ENCODE measurements around the gene FRZB. TPM values are rescaled to one million over a fixed set of nuclear protein-coding genes. Genes with fewer than 3 reads are reported as not detected.

FRZB gene, protein sequence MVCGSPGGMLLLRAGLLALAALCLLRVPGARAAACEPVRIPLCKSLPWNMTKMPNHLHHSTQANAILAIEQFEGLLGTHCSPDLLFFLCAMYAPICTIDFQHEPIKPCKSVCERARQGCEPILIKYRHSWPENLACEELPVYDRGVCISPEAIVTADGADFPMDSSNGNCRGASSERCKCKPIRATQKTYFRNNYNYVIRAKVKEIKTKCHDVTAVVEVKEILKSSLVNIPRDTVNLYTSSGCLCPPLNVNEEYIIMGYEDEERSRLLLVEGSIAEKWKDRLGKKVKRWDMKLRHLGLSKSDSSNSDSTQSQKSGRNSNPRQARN
- total RNA-seq, result not detected

DNA sequence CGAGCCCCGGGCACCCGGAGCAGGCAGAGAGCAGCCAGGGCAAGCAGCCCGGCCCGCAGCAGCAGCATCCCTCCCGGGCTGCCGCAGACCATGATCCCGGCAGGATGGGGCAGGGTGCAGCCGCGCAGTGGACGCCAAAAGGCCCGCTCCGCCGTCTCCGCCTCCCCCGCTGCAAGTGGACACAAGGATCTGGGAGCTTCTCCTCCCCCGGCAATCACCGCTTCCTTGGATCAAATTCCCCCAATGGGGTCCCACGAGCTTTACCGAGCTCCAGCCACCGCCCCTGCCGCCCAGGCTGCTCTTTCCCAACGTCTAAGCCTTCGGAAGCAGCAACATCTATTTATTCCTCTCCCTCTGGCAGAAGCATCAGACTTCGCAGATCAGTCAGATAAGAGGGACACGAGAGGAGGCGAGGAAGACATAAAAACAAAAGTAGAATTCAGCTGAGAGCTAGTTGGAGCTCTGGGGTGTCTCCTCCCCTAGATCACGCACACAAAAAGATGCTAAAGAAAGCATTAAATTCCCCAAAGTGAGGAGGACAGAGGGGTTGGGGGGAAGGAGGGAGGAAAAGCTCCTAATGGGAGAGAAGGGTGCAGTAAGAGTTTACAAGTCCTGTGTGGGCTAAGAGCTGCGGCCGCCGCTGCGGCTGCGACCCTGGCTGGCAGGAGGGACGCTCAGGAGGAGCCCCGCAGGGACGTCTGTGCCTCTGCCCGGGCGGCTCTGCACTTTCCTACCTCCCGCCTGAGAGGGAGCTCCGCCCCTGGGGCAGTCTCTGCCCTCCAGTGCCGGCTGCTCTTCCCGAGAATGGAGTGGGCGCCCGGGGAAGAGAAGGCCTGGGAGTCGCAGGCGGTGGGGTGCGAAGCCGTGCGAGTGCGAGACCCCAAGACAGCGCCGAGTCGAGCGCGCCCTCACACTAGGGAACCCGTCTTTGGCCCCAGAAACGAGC is at the start of gene FRZB:
Gene FRZB, minus strand, starts transcription at position 177 of the 946 bp plus-strand sequence. Its CDS starts 85 bp downstream, at position 92.
- Mint-ChIP-seq H3K4me3 (peak within 1 kb of the TSS; percentile 22), H3K27me3 (ENCODE audit: low read depth) (peaks cover 70% of the 10 kb centered on the region), H3K27ac (no peak within 1 kb of the TSS), H3K4me1 (ENCODE audit: low read depth) (peaks cover 18% of the 10 kb centered on the region), H3K36me3 (ENCODE audit: low read depth) (no peaks in the 10 kb centered on the region), H3K9me3 (no peaks in the 10 kb centered on the region)
- intact Hi-C loops (cut with micrococcal nuclease), result loop anchor here (5.0 kb wide), 1 partner anchor 199 kb away; no protein-coding TSS in a partner anchor
- DNase-seq, result no peak
- CTCF ChIA-PET, result no interaction called here

DNA sequence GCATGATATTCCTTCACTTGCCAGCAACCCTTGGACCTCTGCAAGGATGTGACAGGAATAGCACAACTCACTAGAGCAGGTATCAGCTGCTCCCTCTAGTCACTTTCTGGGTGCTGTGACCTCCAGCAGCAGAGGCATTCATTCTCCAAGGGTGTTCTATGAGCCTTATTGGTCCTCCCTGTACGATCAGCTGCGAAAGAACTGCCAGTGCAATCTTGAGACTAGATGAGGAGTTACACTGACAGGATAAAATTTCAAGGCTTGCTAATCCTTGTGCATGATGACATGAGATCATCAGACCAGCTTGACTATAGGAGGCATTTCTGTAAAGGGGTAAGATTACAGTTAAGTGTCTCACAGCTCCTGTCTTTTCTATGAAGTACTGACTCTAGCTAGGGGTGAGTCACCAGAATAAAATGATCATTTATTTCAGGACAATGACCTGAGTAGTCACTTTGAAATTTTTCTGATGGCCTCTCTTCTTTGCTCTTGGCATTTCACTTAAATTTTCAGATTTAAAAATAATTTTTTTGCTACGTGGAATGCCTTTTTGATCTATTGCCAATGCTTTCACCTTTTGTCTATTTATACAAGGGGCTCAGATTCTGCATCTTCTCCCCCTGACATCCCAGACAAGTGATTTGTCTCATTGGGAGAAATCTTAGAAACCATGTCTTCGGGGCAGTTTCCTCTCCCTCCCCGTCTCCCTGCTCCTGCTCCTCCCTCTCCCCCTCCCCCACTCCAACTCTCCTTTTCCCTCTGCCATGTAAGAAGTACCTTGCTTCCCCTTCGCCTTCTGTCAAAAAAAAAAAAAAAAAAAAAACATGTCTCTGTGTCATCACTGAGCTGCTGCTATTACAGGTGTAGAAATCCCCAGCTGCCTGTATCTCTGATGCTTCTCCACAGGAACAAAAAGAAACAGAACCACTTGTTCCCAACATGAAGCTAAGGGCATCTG is 49.2 kb upstream of the FRZB start:
- H3K4me1 Mint-ChIP-seq (ENCODE audit: low read depth), result no peaks in the 10 kb centered on the region
- no peaks in the 10 kb centered on the region for H3K27me3 Mint-ChIP-seq (ENCODE audit: low read depth)
- H3K4me3 Mint-ChIP-seq, result no peak overlapping the region
- DNase-seq, result no peak
- CTCF ChIA-PET, result no interaction called here
- peaks cover under 1% of the 10 kb centered on the region for H3K36me3 Mint-ChIP-seq (ENCODE audit: low read depth)
- intact Hi-C loops (cut with micrococcal nuclease), result no loop called here
- H3K27ac Mint-ChIP-seq, result no peak overlapping the region
- H3K9me3 Mint-ChIP-seq, result no peaks in the 10 kb centered on the region

DNA sequence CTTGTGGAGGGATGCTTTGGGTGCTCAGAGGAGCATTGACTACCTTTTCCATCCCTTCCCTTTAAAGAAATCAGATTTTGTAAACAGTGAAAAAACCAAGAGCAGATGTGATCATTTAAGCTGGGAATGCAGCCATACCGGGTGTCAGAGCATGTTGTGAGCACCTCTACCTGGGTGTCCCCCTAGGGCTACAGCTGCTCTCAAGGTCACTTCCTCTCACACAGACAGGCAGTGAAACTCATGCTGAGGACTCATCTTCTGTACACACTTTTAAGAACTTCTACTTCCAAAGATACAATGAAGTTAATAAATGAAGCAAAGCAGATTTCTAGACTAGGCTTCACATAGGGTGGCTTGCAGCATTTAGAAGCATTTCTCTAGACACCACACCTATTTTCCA is 48.4 kb upstream of the FRZB start:
- CTCF ChIA-PET, result no interaction called here
- intact Hi-C loops (cut with micrococcal nuclease), result no loop called here
- Mint-ChIP-seq H3K4me1 (ENCODE audit: low read depth) (no peaks in the 10 kb centered on the region), H3K4me3 (no peak overlapping the region), H3K27me3 (ENCODE audit: low read depth) (no peaks in the 10 kb centered on the region), H3K9me3 (no peaks in the 10 kb centered on the region), H3K27ac (no peak overlapping the region), H3K36me3 (ENCODE audit: low read depth) (no peaks in the 10 kb centered on the region)
- DNase-seq, result no peak

DNA sequence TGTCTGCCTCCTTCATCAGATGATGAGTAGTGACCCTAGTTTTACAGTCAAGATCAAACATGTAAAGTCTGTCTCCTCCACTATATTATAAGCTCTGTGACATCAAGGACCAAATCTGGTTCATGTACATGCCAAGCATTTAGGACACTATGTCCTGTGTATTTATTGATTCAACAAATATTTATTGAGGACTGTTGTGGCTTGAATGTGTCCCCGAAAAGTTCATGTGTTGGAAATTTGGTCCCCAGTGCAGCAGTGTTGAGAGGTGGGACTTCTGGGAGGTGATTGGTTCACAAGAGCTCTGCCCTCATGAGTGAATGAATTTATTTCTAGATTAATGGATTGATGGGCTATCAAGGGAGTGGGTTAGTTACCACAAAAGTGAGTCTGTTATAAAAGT is 46.6 kb upstream of the FRZB start:
- H3K9me3 Mint-ChIP-seq, result no peaks in the 10 kb centered on the region
- H3K27ac Mint-ChIP-seq, result no peak overlapping the region
- intact Hi-C loops (cut with micrococcal nuclease), result no loop called here
- H3K4me1 Mint-ChIP-seq (ENCODE audit: low read depth), result no peaks in the 10 kb centered on the region
- no peak overlapping the region for H3K4me3 Mint-ChIP-seq
- CTCF ChIA-PET, result no interaction called here
- no peaks in the 10 kb centered on the region for H3K36me3 Mint-ChIP-seq (ENCODE audit: low read depth)
- H3K27me3 Mint-ChIP-seq (ENCODE audit: low read depth), result no peaks in the 10 kb centered on the region
- no peak for DNase-seq

DNA sequence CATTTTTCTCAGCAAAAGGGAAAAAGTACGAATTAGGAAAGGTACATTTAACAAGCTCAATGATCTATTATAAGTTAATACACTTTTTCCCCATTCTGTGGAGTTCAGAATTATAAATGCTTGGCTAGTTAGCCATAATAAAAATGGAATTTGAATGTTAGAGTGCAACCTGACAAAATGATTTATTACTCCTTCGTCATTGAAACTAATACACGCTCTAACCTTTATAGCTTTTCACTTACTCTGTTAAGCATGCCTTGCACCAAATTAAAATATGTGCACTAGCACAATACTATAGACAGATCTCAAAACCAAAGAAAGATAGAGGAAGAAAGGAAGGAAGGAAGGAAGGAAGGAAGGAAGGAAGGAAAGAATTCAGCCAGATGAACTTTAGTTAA is 46.1 kb upstream of the FRZB start:
- Mint-ChIP-seq H3K4me1 (ENCODE audit: low read depth) (no peaks in the 10 kb centered on the region), H3K27me3 (ENCODE audit: low read depth) (no peaks in the 10 kb centered on the region), H3K4me3 (no peak overlapping the region), H3K27ac (no peak overlapping the region), H3K36me3 (ENCODE audit: low read depth) (no peaks in the 10 kb centered on the region), H3K9me3 (no peaks in the 10 kb centered on the region)
- CTCF ChIA-PET, result interaction anchor here (1.2 kb wide), 1 partner anchor 67 kb away, joined by 3 read pairs; no protein-coding TSS in a partner anchor
- intact Hi-C loops (cut with micrococcal nuclease), result no loop called here
- no peak for DNase-seq

DNA sequence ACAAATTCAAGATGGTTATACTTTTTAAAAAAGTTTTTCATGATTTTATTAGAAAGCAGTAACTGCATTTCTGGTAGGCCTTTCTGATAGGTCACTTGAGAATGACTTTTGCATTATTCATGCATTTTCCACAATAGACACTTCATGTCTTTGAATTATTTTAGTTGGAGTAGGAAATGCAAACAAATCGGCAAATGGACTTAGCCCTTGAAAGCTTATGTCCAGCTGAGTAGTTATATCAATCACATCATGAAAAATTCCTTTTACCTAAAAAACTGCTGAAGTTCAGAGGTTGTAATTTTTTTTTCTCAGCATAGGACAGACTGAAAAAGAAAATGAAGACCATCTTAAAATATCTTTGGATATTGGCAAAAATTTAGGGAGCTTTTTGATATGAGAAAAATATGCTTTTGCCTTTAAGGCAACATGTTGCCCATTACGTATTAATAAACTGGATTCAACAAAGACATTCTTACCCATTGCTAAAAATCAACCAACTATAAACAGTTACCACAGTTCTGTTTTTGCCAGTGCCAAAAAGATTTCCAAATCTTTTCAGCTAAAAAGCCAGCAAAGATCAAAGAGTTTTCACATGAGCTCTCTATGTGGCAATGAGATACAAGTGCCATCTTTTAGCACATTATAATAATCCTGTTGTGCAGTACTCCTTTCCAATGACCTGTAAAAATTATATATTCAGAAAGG is 45.5 kb upstream of the FRZB start:
- CTCF ChIA-PET, result interaction anchor here (1.2 kb wide), 1 partner anchor 68 kb away, joined by 3 read pairs; no protein-coding TSS in a partner anchor
- no peaks in the 10 kb centered on the region for H3K9me3 Mint-ChIP-seq
- H3K27me3 Mint-ChIP-seq (ENCODE audit: low read depth), result no peaks in the 10 kb centered on the region
- no peaks in the 10 kb centered on the region for H3K36me3 Mint-ChIP-seq (ENCODE audit: low read depth)
- intact Hi-C loops (cut with micrococcal nuclease), result no loop called here
- H3K27ac Mint-ChIP-seq, result no peak overlapping the region
- H3K4me1 Mint-ChIP-seq (ENCODE audit: low read depth), result no peaks in the 10 kb centered on the region
- no peak overlapping the region for H3K4me3 Mint-ChIP-seq
- DNase-seq, result no peak

DNA sequence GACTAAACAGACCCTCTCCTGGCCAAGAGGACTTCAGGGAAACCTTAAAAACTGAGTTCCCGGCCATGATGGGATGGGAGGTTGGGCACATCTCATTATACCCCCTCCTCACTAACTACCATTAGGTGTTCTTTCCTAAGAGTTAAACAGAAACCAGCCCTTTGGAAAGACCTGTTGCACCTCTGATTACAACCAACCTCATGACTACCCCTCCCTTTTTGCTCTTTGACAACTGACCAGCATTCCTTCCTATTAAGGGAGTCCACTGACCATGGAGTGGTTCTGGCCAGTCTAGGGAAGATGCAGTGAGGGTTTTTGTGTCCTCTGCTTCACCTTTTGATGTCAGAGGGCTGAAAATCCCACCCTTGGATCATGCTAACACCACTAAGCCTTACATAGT is 44.5 kb upstream of the FRZB start:
- H3K4me1 Mint-ChIP-seq (ENCODE audit: low read depth), result no peaks in the 10 kb centered on the region
- H3K9me3 Mint-ChIP-seq, result no peaks in the 10 kb centered on the region
- intact Hi-C loops (cut with micrococcal nuclease), result no loop called here
- DNase-seq, result no peak
- no peak overlapping the region for H3K27ac Mint-ChIP-seq
- CTCF ChIA-PET, result no interaction called here
- no peak overlapping the region for H3K4me3 Mint-ChIP-seq
- no peaks in the 10 kb centered on the region for H3K36me3 Mint-ChIP-seq (ENCODE audit: low read depth)
- no peaks in the 10 kb centered on the region for H3K27me3 Mint-ChIP-seq (ENCODE audit: low read depth)

DNA sequence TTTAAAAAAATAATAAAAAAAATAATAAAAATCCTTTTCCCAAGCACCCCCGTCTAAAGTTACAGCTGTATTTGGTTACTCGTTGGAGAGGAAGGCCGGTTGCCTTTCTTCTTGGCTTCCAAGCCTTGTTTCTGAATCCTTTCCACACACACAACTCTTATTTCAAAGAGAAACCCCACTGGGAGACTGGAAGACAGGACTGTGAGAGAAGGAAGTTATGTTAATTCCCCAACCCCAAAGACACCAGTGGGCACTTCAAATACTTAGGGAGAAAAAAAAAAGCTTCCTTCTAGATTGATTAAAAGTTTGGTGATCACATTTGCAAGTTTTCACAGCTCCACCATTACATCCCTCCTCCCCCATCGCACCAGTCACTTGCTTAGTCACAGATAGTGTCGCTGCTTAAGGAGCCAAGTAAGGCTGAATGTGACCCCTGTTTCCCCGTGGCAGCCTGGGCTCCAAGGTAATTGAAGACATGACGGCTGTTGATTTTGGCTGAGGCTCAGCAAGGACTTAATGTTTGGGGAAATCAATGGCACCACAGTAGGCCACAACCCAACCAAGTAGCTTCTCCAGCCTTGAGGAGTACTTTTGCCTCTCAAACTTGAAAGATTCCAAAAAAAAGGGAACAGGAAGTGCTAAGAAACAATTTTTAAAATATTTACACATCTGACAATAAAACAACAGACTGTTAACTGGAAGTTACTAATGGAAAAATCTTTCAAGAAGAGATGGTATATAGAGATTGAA is 40.8 kb upstream of the FRZB start:
- H3K27ac Mint-ChIP-seq, result no peak overlapping the region
- intact Hi-C loops (cut with micrococcal nuclease), result no loop called here
- CTCF ChIA-PET, result no interaction called here

DNA sequence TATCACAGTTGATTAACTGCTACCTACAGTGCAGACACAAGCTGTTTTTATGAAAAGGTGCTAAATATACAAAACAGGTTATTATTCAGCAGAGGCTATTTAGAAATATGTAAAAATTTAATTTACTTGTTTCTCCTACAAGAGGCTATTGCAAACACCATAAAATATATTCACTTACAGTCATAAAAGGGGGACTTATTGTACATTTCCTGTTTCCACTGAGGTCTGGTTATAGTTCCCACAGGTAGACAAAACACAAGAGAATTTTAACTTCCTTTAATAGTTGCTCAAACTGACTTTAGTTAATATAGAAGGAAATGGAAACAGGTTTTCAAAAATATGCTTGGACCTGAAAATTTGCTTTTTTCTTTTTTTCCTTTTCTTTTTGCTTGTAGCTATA is 40.0 kb upstream of the FRZB start:
- Mint-ChIP-seq H3K4me3 (no peak overlapping the region), H3K4me1 (ENCODE audit: low read depth) (no peaks in the 10 kb centered on the region), H3K27me3 (ENCODE audit: low read depth) (no peaks in the 10 kb centered on the region), H3K36me3 (ENCODE audit: low read depth) (no peaks in the 10 kb centered on the region), H3K27ac (no peak overlapping the region), H3K9me3 (no peaks in the 10 kb centered on the region)
- intact Hi-C loops (cut with micrococcal nuclease), result no loop called here
- no peak for DNase-seq
- CTCF ChIA-PET, result no interaction called here

More for the DNA sequence above, 40.8 kb upstream of the FRZB start:
- DNase-seq, result no peak
- no peaks in the 10 kb centered on the region for H3K27me3 Mint-ChIP-seq (ENCODE audit: low read depth)
- no peaks in the 10 kb centered on the region for H3K9me3 Mint-ChIP-seq
- no peaks in the 10 kb centered on the region for H3K36me3 Mint-ChIP-seq (ENCODE audit: low read depth)
- H3K4me3 Mint-ChIP-seq, result no peak overlapping the region
- H3K4me1 Mint-ChIP-seq (ENCODE audit: low read depth), result no peaks in the 10 kb centered on the region

DNA sequence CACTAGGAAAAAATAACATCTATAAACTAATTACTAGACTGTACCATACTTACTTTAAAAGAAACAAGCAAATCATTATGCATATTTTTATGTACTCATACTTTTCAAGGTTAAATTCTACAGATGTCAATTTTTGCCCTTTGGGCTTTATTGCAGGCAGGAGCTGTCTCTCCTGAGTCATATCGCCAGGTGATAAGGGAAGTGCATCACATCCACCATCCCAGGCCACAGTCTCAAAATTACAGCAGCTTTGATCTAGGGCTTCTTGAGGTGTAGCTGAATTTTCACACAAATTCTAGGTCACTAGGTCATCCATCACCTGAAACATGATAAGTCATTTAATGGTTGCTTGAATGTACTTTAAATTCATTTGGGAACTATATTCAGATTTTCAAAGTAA is 38.4 kb upstream of the FRZB start:
- peak; percentile 7 for DNase-seq
- H3K27me3 Mint-ChIP-seq (ENCODE audit: low read depth), result no peaks in the 10 kb centered on the region
- CTCF ChIA-PET, result no interaction called here
- H3K4me3 Mint-ChIP-seq, result no peak overlapping the region
- H3K9me3 Mint-ChIP-seq, result no peaks in the 10 kb centered on the region
- H3K27ac Mint-ChIP-seq, result no peak overlapping the region
- H3K36me3 Mint-ChIP-seq (ENCODE audit: low read depth), result no peaks in the 10 kb centered on the region
- intact Hi-C loops (cut with micrococcal nuclease), result no loop called here
- no peaks in the 10 kb centered on the region for H3K4me1 Mint-ChIP-seq (ENCODE audit: low read depth)

DNA sequence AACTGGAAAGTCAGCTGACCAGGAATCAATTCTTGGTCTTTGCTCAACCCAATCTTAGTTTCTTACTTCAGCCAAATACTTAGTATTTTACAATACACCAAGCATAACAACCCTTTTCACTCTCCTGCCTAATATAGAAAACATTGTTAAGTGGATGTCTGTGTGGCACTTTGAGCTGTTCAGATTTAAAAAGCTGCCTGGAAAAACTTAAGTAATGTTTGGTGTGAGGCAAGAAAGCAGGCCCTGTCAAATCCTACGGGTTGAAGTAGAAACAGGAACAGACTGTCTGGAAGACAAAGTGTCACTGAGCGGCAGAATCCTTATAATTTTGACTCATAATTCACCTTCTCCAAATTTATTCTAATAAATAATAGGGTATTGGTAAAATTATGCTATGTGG is 37.1 kb upstream of the FRZB start:
- DNase-seq, result no peak
- CTCF ChIA-PET, result no interaction called here
- no peak overlapping the region for H3K4me3 Mint-ChIP-seq
- H3K27me3 Mint-ChIP-seq (ENCODE audit: low read depth), result no peaks in the 10 kb centered on the region
- H3K27ac Mint-ChIP-seq, result no peak overlapping the region
- intact Hi-C loops (cut with micrococcal nuclease), result no loop called here
- H3K9me3 Mint-ChIP-seq, result no peaks in the 10 kb centered on the region
- no peaks in the 10 kb centered on the region for H3K4me1 Mint-ChIP-seq (ENCODE audit: low read depth)
- H3K36me3 Mint-ChIP-seq (ENCODE audit: low read depth), result no peaks in the 10 kb centered on the region

All from activated naive CD4-positive, alpha-beta T cell treated with anti-CD3 and anti-CD28 coated beads for 36 hours (primary cell).